ENCODE data around the gene BIRC7.

BIRC7 gene

GRCh38 chr20:63289311-63290135, 53.8 kb downstream of the BIRC7 start:
- no peak for DNase-seq (ENCODE audit: insufficient read length)
- TF ChIP-seq POLR2A (IDR thresholded peaks at IDR 0.05; ENCODE audit: low read depth, low read length) (no peak), POLR2AphosphoS5 (IDR thresholded peaks at IDR 0.05; ENCODE audit: low read depth, low read length) (no peak), TAF1 (IDR thresholded peaks at IDR 0.05; ENCODE audit: borderline replicate concordance, low read depth, low read length) (no peak)
- FAIRE-seq, result no peak
